Adrenal gland (tissue), 5 donors: ENCODE results near the gene CPT1C.

Experiments
- CTCF ChIP-seq, 6 experiments: fragments of 450-650 bp in 4 of 6; fragments of 200-600 bp in 2 of 6; sonication (generic) in 1 of 6; IDR thresholded peaks; 1 replicate in 5 of 6; 2 replicates in 1 of 6; pipeline versions ENCODE4 v1.5.1 to v1.8.0; 2016 to 2021; ENCODE audit warnings: antibody characterized with exemption in 6 of 6, mild to moderate bottlenecking in 2 of 6, moderate library complexity in 1 of 6
- POLR2A ChIP-seq, 2 donors: fragments of 450-650 bp; IDR thresholded peaks; one replicate each; pipeline ENCODE4 v1.6.1; 2017; ENCODE audit warnings: antibody characterized with exemption in 2 of 2, mild to moderate bottlenecking in 2 of 2, moderate library complexity in 1 of 2
- donor health status: DM: no; HTN: no; CAD: no.

GRCh38 chr19:49684251-49684982 is 6.5 kb upstream of the CPT1C start:
- no peak for TF ChIP-seq POLR2A (IDR thresholded peaks at IDR 0.05)
- peak in 4 of 6 experiments; percentile 17 to 38 (median 28) for TF ChIP-seq CTCF (IDR thresholded peaks at IDR 0.05)
